HEK293 (cell line): Measurements from ENCODE around the gene SLC39A5.

Source experiments
- CTCF ChIP-seq: fragments of 450-650 bp; formaldehyde crosslinking; IDR thresholded peaks from 2 replicates; pipeline ENCODE4 v1.5.1; 2016; ENCODE audit warnings: missing biosample characterization, missing genetic modification characterization
- FEZF1 ChIP-seq: fragments of 450-650 bp; formaldehyde crosslinking; IDR thresholded peaks from 2 replicates; pipeline ENCODE4 v1.5.1; 2016; ENCODE audit warnings: missing biosample characterization, missing genetic modification characterization
- GLI4 ChIP-seq: fragments of 450-650 bp; formaldehyde crosslinking; IDR thresholded peaks from 2 replicates; pipeline ENCODE4 v1.5.1; 2016; ENCODE audit warnings: missing biosample characterization, missing genetic modification characterization
- KLF1 ChIP-seq: fragments of 450-650 bp; formaldehyde crosslinking; IDR thresholded peaks from 2 replicates; pipeline ENCODE4 v1.5.1; 2016; ENCODE audit warnings: missing biosample characterization, missing genetic modification characterization
- KLF17 ChIP-seq: fragments of 450-650 bp; formaldehyde crosslinking; IDR thresholded peaks from 2 replicates; pipeline ENCODE4 v1.5.1; 2016; ENCODE audit warnings: missing biosample characterization, missing genetic modification characterization
- KLF8 ChIP-seq: fragments of 450-650 bp; formaldehyde crosslinking; IDR thresholded peaks from 2 replicates; pipeline ENCODE4 v1.5.1; 2016; ENCODE audit warnings: missing biosample characterization, missing genetic modification characterization
- REPIN1 ChIP-seq: fragments of 450-650 bp; formaldehyde crosslinking; IDR thresholded peaks from 2 replicates; pipeline ENCODE4 v1.5.1; 2017; ENCODE audit warnings: missing biosample characterization, missing genetic modification characterization, low read depth
- REST ChIP-seq: fragments of 450-650 bp; formaldehyde crosslinking; IDR thresholded peaks from 2 replicates; pipeline ENCODE4 v1.5.1; 2016; ENCODE audit warnings: missing biosample characterization, missing genetic modification characterization
- SETDB1 ChIP-seq: IDR thresholded peaks from one replicate; pipeline ENCODE4 v1.6.1; 2017; ENCODE audit warnings: mild to moderate bottlenecking, low read length, moderate library complexity, mixed read lengths; ENCODE audit not compliant: insufficient read length
- ZBTB11 ChIP-seq: fragments of 450-650 bp; formaldehyde crosslinking; conservative IDR thresholded peaks from 2 replicates; pipeline ENCODE4 v1.5.1; 2016; ENCODE audit warnings: low read depth, missing biosample characterization, missing genetic modification characterization
- ZBTB17 ChIP-seq: fragments of 450-650 bp; formaldehyde crosslinking; IDR thresholded peaks from 2 replicates; pipeline ENCODE4 v1.5.1; 2016; ENCODE audit warnings: missing biosample characterization, missing genetic modification characterization
- ZBTB44 ChIP-seq: fragments of 450-650 bp; IDR thresholded peaks from 2 replicates; pipeline ENCODE4 v1.5.1; 2018; ENCODE audit warnings: missing biosample characterization, mild to moderate bottlenecking, missing genetic modification characterization
- ZBTB49 ChIP-seq: fragments of 450-650 bp; formaldehyde crosslinking; IDR thresholded peaks from 2 replicates; pipeline ENCODE4 v1.5.1; 2016; ENCODE audit warnings: missing biosample characterization, missing genetic modification characterization, low read depth
- ZBTB6 ChIP-seq: fragments of 450-650 bp; formaldehyde crosslinking; IDR thresholded peaks from 2 replicates; pipeline ENCODE4 v1.5.1; 2017; ENCODE audit warnings: missing biosample characterization, missing genetic modification characterization
- ZNF114 ChIP-seq: fragments of 450-650 bp; formaldehyde crosslinking; IDR thresholded peaks from 2 replicates; pipeline ENCODE4 v1.5.0; 2017; ENCODE audit warnings: missing biosample characterization, missing genetic modification characterization
- ZNF140 ChIP-seq: fragments of 450-650 bp; formaldehyde crosslinking; IDR thresholded peaks from 2 replicates; pipeline ENCODE4 v1.5.1; 2016; ENCODE audit warnings: missing biosample characterization, missing genetic modification characterization
- ZNF24 ChIP-seq: fragments of 450-650 bp; formaldehyde crosslinking; IDR thresholded peaks from 2 replicates; pipeline ENCODE4 v1.5.1; 2016; ENCODE audit warnings: missing biosample characterization, missing genetic modification characterization
- ZNF335 ChIP-seq: fragments of 450-650 bp; formaldehyde crosslinking; conservative IDR thresholded peaks from 2 replicates; pipeline ENCODE4 v1.5.1; 2016; ENCODE audit warnings: missing biosample characterization, missing genetic modification characterization
- ZNF777 ChIP-seq: fragments of 450-650 bp; formaldehyde crosslinking; IDR thresholded peaks from 2 replicates; pipeline ENCODE4 v1.5.1; 2017; ENCODE audit warnings: missing biosample characterization, missing genetic modification characterization, borderline replicate concordance
- ZNF792 ChIP-seq: fragments of 450-650 bp; formaldehyde crosslinking; IDR thresholded peaks from 2 replicates; pipeline ENCODE4 v1.5.1; 2016; ENCODE audit warnings: missing biosample characterization, missing genetic modification characterization

Gene SLC39A5

GRCh38 chr12:56221232-56221756, 8.6 kb upstream of the SLC39A5 start (continued):
- no peak for TF ChIP-seq ZBTB11 (tag by site-specific recombination)
- TF ChIP-seq ZNF140 (tag by site-specific recombination), result no peak
- TF ChIP-seq SETDB1, result no peak
- TF ChIP-seq ZNF792 (tag by site-specific recombination), result no peak
- peak; percentile 67 for TF ChIP-seq KLF8
- TF ChIP-seq ZBTB17 (tag by site-specific recombination), result no peak; the same call in 1 of the 2 replicates
- no peak for TF ChIP-seq ZBTB49 (tag by site-specific recombination)
- TF ChIP-seq GLI4 (tag by site-specific recombination), result no peak
- no peak for TF ChIP-seq REST
- TF ChIP-seq KLF1 (tag by site-specific recombination), result peak; percentile 68
- no peak for TF ChIP-seq FEZF1 (tag by site-specific recombination)
- no peak for TF ChIP-seq ZNF114 (tag by site-specific recombination)
- no peak for TF ChIP-seq CTCF (tag by site-specific recombination)
- no peak for TF ChIP-seq ZBTB44
- no peak; the same call in 1 of the 2 replicates for TF ChIP-seq ZBTB6 (tag by site-specific recombination)
- TF ChIP-seq ZNF24 (tag by site-specific recombination), result peak; percentile 22; the same call in 1 of the 2 replicates
- TF ChIP-seq KLF17 (tag by site-specific recombination), result peak; percentile 73
- peak; percentile 90 for TF ChIP-seq ZNF335
- no peak for TF ChIP-seq ZNF777 (tag by site-specific recombination)
- no peak for TF ChIP-seq REPIN1 (tag by site-specific recombination)
